BJ (cell line): Measurements from ENCODE around the gene CTSO. TPM values are rescaled to one million over a fixed set of nuclear protein-coding genes. Genes with fewer than 3 reads are reported as not detected.

Source experiments
- CTCF ChIA-PET: fragments of 350-600 bp; formaldehyde crosslinking; extraction: SDS; loops from one replicate; lab custom pipeline; 2021; ENCODE audit warnings: antibody characterized with exemption, inconsistent platforms; lab: Yijun Ruan, JAX
- POLR2A ChIA-PET: fragments of 300-600 bp; sonication (Branson Sonifier 250); formaldehyde crosslinking; extraction: SDS; loops from one replicate; lab custom pipeline; 2021; ENCODE audit warnings: antibody characterized with exemption; lab: Charles Lee
- DNase-seq: peaks from one replicate; pipeline ENCODE4 v3.0.0-alpha.2; 2011; ENCODE audit warnings: low read depth
- H3K27me3 ChIP-seq: 2 replicates; pipeline ENCODE4 v1.6.0; 2011; ENCODE audit warnings: low read length; ENCODE audit not compliant: control insufficient read depth, insufficient read depth
- H3K36me3 ChIP-seq: 2 replicates; pipeline ENCODE4 v1.5.1; 2011; ENCODE audit warnings: low read length; ENCODE audit not compliant: control insufficient read depth, insufficient read depth
- H3K4me3 ChIP-seq: 2 replicates; pipeline ENCODE4 v1.5.1; 2011; ENCODE audit warnings: low read depth, mild to moderate bottlenecking, control low read depth, low read length
- CTCF ChIP-seq: IDR thresholded peaks from 2 replicates; pipeline ENCODE4 v1.5.1; 2011; ENCODE audit warnings: low read depth, mild to moderate bottlenecking, control low read depth, inconsistent platforms, low read length, moderate library complexity; ENCODE audit not compliant: insufficient read depth
- polyA plus RNA-seq: library from polyadenylated mRNA; depleted of rRNA; stranded (reverse); fragments of >200 nt; gene quantifications from 2 replicates; pipeline ENCODE4 v1.2.3, GENCODE V29; 2011; rRNA removed

Gene CTSO
- polyA plus RNA-seq, 1 experiment: 7.8 TPM

- ChIA-PET CTCF (interaction anchor here (1.5 kb wide), 1 partner anchor 10 kb away, joined by 3 read pairs; no protein-coding TSS in a partner anchor), POLR2A (no interaction called here)
- TF ChIP-seq CTCF: no peak
- Histone ChIP-seq H3K4me3 (no peak overlapping the region), H3K36me3 (no peaks in the 10 kb centered on the region), H3K27me3 (no peaks in the 10 kb centered on the region)
- no peak for DNase-seq
Measured at GRCh38 chr4:155877971-155878370, 75.7 kb downstream of the CTSO start.

GRCh38 chr4:155875878-155876277 lies 77.8 kb downstream of the CTSO start:
- Histone ChIP-seq H3K27me3 (no peaks in the 10 kb centered on the region), H3K36me3 (no peaks in the 10 kb centered on the region), H3K4me3 (no peak overlapping the region)
- no peak for TF ChIP-seq CTCF
- CTCF ChIA-PET: interaction anchor here (1.2 kb wide), 1 partner anchor 9 kb away, joined by 3 read pairs; no protein-coding TSS in a partner anchor
- POLR2A ChIA-PET: no interaction called here
- no peak for DNase-seq

Other genes starting within 250 kb of the CTSO start
- 2.2 TPM in 2 replicates for gene GUCY1B1, start 194.8 kb downstream of the CTSO start, polyA plus RNA-seq
- not detected in 2 replicates for gene ASIC5, start 87.6 kb downstream of the CTSO start, polyA plus RNA-seq
- gene TDO2, start 50.2 kb downstream of the CTSO start, polyA plus RNA-seq: 0.27 TPM in 1 of 2 replicates, not detected in the other